Dedifferentiated amniotic fluid mesenchymal stem cell (primary cell): Measurements from ENCODE around the gene GNAI2.
"Not testable (repeated sequence)": the region's sequence is repeated elsewhere in the genome, so short reads cannot be mapped to it uniquely, and the experiment has no call there.

Source experiments
- DNase-seq: peaks from one replicate; pipeline ENCODE4 v3.0.0-alpha.2; 2016; ENCODE audit errors: extremely low spot score

The GNAI2 gene

DNA sequence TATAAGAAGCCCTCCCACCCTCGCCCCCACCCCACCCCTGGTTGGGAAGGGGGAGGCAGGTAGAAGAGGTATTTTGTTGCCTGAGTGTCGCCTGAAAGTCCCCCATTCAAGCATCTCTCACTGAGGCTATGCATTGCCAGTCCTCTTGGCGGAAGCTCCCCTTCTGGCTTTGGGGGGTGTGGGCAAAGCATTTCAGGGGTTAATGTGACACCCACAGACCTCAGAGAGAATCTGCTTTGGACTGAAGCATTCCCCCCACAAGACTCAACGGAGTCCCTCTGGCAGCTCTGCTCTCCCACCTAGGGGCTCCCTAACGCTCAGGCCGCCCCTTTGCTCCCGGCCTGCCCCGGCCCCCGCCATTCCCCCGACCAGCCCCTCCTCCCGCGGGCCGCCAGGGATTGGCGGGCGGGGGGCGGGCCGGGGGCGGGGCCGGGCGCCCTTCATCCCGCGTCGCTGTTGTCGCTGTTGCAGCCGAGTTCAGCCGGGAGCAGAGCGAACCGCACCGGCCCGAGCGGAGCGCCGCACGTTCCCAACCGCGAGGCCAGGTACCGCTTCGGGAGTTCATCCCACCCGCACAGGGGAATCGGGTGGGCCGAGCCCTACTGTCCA is 31.1 kb upstream of the GNAI2 start, which contains the start of gene SLC38A3:
Gene SLC38A3 (plus strand): TSS at position 468 of the 609 bp plus-strand sequence. CDS start 8,929 bp downstream, outside the sequence.
- DNase-seq = no peak

DNA sequence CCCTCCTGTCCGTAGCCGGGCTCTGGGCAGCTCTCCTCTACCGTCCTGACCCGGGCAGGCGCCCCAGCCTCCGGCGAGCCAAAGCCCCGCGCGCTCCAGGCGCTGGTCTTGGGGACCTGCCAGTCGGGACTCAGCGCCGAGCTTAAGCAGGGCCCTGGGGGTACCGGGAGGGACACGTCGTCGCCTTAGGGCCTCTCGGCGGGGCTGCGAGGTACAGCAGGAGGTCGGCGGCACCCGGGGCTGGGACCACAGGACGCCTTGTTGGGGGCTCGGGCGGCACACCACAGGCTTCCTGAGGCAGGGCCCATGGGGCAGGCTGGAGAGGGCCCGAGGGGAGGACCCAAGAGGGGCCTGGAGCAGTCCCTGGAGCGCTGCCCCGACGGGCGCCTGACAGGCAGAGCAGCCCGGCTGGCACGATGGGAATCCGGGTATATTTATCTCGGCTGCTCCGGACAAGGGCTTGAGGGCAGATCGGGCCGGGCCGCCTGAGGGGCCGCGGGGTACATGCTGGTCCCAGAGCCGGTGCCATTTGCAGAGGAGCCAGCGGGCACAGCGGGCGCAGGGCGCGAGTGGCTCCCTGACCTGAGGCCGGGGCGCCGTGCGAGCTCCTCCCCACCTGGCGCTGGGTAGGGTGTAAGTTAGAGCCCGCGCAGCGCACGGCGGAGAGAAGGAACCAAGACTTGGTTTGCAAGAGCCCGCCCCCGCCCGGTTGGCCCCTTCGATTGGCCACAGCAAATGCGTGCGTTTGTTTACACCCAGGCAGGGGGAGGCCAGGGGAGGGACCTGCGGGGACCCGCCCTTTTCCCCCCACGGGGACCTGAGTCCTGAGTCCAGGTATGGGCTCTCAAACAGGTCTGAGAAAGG is 30.4 kb upstream of the GNAI2 start:
- no peak for DNase-seq

DNA sequence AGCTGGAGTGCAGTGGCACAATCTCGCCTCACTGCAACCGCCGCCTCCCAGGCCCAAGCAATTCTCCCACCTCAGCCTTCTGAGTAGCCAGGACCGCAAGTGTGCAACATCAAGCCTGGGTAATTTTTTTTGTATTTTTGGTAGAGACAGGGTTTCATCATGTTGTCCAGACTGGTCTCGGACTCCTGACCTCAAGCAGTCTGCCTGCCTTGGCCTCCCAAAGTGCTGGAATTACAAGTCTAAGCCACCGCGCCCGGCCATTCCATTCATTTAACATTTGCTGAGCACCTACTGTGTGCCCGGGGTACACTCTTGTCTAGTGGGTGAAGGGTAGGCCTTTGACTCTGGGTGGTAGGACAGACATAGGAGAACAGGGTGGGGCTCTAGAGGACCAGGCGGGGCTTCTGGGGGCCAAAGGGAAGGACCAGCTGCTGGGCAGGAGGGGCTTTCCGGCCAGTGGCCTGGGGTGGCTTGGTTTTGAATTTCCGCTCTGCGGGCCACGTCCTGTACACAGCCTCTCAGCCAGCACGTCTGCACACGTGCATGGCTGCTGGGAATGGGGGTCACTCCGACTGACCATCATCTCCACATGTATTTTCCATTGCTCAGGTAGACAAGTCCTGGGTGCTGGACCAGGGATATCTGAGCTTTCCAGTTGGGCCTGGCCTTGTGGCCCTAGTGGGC is 28.5 kb upstream of the GNAI2 start:
- no peak for DNase-seq

DNA sequence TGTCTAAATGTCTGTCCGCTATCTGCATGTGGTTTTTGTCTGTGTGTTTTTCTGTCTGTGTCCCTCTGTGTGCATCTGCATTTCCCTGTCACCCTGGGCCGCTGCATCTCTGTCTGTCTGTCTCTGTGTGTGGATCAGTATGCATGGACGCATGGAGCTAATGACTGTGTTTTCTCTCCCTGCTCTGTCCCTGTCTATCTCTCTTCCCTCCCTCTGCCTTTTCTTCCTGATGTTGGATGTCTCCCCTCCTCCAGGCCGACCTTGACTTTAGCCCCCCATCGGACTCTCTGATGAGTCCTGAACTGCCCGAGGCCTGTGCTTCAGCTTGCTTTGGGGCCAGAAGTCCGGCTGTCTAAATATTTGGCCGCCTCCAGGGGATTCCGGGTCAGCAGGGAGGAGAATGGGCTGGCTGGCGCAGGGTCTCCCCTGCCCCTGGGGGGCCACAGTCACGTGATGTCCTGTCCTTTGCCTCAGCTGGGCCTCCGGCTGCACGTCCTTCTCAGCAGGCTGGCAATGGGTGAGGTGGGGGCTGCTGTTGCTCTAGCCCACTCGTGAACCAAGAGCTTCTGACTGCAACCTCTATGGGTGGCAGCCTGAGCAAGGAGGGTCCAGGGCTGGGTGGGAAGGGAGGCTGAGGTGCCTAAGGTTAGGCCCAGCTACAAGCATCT is 27.2 kb upstream of the GNAI2 start:
- DNase-seq = no peak

DNA sequence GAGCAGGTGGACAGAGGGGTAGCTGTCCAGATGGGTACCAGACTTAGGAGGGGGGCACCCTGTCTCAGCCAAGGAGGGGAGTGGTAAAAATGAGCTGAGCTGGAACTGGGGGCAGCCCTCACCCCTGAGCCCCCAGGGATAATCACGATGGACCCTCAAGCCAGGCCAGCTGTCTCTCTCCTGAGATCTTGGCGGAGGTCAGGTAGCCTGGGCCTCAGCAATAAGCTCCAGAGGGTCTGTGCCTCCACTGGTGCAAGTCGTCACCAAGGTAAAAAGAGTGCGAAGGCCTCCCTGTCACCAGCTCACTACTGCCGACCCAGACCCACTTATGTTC is 25.9 kb upstream of the GNAI2 start:
- no peak for DNase-seq

DNA sequence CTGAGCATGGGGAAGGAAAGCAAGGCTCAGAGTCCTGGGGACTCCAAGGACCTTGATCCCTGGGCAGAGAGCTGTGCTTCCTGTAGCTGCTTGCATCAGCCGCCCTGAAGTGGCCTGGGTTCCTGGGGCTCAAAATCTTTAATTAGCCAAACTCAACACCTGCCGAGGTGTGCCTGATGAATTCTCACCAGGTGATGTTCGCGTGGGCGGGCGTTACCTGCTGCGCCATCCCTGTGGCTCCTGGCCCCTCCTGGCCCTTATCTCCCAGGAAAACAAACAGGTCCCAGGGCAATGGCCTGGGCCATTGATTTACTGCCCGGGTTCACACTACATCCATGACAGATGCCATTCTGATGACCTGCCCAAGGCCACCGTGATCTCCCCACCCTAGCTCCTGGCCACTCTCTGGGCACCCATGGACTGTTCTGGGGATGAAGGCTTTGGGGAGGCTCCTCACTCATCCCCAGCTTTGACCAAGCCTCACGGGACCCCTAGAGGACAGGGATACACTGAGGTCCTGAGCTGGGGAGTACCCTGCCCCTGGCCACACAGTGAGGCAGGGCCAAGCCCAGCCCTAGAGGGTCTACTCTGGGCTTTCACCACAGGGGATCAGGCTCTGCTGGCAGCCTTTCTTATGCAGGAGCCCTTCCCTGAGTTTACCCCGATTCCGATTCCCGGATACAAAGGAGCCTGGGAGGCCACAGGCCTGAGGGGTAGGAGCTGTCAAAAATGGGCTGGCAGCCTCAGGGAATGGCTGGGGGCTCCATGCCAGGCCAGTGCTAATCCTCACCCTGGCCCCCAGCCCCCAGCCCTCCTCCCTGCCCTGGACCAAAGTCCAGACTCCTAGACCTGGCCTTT is 25.3 kb upstream of the GNAI2 start:
- DNase-seq = no peak

DNA sequence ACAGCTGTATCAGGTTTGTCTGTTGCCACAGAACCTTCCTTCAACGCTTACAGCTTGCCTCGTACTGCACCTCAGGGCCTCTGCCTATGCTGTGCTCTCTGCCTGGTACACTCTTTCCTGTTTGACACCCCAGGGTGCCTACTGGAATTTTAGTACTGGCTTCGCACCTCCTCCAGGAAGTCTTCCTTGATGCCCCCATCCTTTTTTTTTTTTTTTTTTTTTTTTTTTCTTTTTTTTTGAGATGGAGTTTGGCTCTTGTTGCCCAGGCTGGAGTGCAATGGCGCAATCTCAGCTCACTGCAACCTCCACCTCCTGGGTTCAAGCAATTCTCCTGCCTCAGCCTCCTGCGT is 24.7 kb upstream of the GNAI2 start:
- DNase-seq = not testable (repeated sequence)

DNA sequence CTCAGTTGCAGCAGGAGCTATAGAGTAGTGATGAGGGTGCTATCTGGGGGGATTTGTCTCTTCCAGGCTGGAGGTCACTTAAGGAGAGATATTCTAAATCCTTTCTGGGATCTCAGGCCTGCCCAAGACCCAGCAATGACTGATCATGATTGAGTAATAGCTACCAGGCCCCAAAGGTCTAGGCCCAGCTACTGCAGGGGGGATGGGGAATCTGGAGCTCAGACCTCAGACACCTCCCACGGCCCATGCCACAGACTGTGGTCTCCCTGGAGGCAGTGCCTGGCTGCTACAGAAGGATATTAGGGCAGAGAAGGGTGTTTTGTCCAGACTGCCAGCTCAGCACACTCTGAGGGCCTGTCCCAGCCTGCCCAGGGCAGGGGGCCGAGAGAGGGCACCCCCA is 24.1 kb upstream of the GNAI2 start:
- DNase-seq = no peak

DNA sequence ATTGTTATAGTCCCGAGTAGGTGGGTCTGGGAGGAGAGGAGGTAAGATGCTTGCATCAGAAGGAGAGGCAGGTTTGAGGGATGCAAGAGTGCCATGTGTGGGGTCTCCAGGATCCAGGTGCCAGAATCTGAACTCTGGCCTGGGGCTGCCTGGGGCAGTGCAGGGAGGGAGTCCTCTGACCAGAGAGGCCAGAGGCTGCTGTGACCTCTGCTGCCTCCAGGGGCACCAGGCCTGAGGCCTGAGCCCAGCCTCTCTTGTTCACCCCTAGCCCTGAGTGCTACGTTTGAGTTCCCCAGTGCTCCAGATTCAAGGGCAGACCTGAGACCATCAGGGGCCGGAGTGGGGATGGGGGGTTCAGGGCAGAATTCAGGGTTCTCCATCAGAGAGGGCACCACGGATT is 23.5 kb upstream of the GNAI2 start:
- no peak for DNase-seq

DNA sequence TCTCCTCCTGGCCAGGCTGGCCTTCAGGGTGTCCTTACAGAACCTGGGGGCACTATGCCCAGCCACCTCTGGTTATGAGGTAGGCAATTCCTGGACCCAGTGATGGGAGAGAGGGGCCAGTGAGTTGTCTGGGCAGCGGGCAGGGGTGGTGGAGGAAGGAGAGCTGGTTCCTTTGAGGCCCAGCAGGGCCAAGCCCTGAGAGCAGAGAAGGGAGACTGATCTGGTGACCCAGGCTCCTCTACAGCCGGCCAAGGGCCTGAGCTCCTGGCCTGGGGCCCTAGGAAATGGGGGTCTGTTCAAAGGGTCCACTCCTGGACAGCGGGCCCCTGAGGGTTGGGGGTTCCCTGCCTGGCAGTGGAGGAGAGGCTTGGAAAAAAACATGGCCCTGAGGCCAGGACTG is 23.0 kb upstream of the GNAI2 start:
- DNase-seq = no peak

DNA sequence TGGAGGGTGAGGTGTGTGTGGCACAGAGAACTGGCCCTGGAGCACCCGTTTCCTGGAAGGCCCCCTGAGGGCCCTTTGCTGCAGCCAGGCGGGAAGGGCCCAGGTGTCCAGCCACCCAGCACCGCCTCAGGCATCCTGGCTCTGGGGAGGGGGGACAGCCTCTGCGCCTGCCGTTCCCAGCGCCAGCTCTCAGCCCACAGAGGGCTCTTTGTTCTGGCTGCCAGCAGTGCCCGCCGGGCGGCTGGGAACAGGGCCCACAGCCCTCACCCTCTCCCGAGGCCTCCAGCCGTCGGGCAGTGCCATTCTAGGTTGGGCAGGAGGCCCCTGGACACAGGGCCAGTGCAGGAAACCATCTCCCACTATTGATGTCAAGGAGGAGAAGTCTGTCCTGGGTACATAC is 22.6 kb upstream of the GNAI2 start:
- DNase-seq = no peak

DNA sequence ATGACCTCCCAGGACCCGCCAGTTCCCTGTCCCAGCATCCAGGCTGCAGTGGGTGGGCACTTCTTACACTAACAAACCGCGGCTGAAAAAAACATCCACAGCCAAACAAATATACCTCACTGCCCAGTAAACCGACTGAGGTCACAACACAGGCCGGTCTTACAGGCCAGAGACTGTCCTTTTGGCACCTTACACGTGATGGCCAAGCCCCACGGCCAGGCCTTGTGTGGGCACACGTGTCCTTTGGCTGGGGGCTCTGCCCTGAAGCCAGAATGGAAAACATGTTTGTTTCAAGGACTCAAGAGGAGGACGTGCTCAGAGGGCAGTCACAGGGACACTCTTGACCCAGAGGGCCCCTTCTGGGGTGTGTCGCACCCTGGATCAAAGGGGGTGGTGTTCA is 21.2 kb upstream of the GNAI2 start:
- no peak for DNase-seq

DNA sequence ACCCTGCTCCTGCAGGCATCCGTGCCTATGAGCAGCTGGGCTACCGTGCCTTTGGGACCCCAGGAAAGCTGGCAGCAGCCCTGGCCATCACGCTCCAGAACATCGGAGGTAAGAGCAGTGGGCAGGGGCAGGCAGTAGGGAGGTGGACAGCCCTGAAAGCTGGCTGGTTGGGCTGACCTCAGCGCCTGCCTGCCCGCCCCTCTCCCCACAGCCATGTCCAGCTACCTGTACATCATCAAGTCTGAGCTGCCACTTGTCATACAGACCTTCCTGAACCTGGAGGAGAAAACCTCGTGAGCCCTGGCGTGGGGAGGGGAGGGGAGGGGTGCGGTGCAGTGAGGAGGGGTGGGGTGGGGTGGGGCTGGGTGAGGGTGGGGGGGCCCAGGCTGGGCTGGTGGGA is 20.5 kb upstream of the GNAI2 start:
- DNase-seq = no peak

DNA sequence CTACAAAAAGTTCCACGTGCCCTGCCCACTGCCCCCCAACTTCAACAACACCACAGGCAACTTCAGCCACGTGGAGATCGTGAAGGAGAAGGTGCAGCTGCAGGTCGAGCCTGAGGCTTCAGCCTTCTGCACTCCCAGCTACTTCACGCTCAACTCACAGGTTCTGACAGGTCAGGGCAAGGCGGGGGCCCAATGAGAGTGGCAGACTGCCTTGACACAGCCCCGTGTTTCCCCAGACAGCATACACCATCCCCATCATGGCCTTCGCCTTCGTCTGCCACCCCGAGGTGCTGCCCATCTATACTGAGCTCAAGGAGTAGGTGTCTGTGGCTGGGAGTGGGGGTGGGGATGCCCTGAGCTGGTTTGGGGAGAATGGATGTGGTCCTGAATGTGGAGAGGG is 18.3 kb upstream of the GNAI2 start:
- DNase-seq = no peak

DNA sequence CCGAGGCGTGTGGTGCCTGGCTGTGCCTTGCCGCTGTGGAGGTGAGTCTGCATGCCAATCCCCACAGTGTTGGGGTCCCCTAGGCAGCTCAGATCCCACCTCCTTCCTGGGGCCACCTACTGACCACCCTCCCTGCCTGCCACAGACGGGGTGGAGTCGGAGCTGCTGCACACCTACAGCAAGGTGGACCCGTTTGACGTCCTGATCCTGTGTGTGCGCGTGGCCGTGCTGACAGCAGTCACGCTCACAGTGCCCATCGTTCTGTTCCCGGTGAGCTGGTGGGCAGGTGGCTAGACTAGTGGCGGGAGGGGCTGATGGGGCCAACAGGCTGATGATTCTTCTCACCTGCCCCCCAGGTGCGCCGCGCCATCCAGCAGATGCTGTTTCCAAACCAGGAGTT is 17.6 kb upstream of the GNAI2 start:
- DNase-seq = no peak

DNA sequence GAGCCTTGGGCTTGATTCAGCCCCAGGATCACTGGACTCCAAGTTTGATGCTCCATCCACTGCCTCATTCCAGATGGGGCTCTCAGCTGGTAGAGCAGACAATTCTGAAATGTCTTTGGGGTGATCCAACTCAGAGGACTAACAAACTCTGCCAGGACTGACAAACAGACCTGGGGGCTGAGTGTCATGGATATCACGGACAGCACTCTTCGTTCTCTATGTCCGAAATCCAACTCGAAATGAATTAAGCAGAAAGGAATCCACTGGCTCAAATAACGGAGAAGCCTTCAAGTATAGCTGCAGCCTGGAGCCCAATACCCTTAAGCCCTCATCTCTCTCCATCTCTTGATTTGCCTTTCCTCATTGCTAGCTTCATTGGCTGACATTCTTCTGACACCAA is 16.7 kb upstream of the GNAI2 start:
- no peak for DNase-seq

DNA sequence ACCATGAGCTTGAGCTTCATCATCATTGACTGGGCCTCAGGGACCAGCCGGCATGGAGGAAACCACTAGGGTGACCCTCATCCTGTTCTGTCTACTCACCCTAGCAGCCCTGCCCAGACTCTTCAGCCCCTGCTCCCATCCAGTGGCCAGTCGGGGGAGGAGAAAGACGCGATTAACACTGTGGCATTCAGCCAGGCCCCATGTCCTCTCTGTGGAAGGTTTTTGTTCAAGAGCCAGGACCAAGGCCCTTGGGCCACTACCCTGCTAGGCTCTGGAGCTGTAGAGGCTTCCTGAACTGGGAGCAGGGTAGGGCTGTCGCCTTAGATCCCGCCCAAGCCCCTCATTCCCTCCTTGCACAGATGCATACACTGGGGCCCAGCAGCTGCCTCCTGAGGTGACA is 15.9 kb upstream of the GNAI2 start:
- DNase-seq = no peak

DNA sequence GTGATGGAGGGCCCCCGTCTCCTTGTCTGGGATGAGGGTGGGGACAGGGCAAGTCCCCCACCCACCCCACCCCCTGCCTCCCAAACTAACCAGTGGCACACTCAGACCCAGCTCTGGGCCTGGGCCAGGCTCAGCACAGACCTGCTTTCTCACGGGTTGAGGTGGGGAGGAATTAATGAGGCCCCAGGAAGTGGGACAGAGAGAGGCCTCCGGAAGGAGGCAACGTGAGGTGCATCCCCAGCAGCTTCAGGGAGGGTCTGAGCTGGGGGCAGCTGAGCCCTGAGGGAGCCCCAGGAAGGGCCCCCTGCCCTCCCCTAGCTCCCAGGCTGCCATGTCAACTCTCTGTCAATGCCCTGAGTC is 15.0 kb upstream of the GNAI2 start:
- no peak for DNase-seq

DNA sequence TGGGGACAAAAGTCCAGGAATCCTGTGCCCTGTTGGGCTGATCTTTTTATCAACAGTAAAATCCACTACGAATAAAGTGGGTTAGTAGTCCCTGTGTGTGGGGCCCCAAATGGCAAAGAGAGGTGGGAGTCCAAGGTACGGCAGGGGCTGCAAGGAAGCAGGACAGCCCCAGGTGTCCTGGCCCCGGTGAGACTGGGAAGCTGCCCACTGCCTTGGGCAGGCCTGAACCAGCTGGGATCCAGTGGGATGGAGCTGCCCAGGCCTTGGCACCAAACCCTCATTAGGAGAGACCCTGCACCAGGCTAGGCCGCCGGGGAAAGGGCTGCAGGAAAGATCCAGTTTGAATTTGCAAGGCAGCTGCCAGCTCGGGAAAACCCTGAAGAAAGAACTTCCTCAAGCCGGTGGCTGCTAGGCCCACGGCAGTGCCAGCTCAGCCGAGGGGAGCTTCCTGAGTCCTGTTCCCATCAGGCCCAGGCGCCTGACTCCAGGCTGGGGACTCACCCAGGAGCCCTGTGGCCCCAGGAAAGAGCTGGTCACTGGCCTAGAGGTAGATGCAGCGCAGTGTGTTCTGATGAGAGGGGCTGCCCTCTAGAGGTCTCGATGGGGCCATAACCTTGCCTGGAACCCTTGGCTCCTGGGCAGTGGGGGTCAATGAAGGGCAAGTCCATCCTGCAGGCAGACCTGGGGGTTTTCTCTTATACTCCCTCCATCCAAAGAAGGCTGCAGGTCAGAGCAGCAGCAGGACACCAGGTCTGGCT is 14.4 kb upstream of the GNAI2 start:
- DNase-seq = no peak

DNA sequence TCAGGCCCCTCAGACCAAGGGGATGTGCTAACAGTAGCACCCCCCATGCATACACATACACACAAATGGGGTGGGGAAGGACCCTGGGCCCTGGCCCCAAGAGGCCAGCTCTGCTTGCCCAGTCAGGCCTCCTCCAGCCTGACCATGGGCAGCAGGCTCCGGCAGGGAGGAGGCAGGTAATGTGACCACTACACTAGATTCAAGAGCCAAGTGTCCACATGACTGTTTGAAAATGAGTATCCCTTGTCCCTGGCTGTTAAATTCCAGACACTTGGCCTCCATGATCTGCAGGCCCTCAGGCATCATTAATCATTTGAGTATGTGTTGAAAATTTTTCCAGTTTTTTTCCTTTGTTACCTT is 13.9 kb upstream of the GNAI2 start:
- no peak for DNase-seq

DNA sequence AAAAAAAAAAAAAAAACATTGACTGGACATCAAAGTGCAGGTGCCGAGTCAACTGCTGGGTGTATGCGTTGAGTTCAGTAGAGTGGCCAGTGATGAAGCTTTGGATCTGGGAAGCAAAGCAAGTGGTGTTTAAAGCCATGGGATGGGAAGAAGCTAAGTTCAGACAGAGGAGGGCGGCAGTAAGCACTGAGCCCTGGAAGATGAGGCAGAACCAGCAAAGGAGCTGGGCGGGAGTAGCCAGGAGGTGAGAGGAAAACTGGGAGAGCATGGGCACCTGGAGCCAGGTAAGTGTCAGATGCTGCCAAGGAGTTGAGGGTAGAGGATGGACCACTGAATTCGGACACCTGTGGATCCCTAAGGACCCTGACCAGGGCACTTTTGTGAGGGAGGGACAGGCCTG is 11.4 kb upstream of the GNAI2 start:
- no peak for DNase-seq
